GM12872 (cell line): ENCODE data around the gene MINK1.

Source experiments
- TF ChIP-seq, protein P1 (sequence below): IDR thresholded peaks from 3 replicates; pipeline ENCODE4 v1.5.1; 2011; ENCODE audit warnings: low read depth, mild to moderate bottlenecking, low read length, moderate library complexity; ENCODE audit not compliant: insufficient read depth

MINK1 gene

DNA sequence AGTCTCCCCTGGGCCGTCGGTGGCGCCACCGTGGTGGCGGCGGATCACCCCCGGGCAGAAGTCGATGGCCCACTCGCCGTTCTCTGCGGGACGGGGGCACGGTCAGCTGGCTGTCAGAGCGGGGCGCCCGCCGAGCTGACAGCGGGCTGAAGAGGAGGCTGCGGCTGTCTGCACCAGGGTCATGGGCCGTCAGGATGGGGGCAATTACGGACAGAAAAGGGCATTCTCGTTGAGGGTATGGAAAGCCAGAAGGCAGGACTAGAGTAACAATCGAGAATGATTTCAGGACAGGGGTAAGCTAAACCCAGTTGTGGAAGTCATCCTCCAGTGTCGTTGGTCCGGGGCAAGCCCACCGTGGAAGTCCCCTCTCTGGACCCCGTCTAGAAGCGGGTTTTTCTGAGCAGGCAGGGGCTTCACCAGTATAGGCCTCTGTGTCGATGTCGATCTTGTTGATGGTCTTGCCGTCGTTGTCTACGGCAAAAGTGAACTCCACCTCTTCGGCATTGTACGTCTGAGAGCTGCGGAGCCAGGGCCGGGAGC lies 68.0 kb downstream of the MINK1 start:
- TF ChIP-seq, protein P1, sequence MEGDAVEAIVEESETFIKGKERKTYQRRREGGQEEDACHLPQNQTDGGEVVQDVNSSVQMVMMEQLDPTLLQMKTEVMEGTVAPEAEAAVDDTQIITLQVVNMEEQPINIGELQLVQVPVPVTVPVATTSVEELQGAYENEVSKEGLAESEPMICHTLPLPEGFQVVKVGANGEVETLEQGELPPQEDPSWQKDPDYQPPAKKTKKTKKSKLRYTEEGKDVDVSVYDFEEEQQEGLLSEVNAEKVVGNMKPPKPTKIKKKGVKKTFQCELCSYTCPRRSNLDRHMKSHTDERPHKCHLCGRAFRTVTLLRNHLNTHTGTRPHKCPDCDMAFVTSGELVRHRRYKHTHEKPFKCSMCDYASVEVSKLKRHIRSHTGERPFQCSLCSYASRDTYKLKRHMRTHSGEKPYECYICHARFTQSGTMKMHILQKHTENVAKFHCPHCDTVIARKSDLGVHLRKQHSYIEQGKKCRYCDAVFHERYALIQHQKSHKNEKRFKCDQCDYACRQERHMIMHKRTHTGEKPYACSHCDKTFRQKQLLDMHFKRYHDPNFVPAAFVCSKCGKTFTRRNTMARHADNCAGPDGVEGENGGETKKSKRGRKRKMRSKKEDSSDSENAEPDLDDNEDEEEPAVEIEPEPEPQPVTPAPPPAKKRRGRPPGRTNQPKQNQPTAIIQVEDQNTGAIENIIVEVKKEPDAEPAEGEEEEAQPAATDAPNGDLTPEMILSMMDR: no peak

DNA sequence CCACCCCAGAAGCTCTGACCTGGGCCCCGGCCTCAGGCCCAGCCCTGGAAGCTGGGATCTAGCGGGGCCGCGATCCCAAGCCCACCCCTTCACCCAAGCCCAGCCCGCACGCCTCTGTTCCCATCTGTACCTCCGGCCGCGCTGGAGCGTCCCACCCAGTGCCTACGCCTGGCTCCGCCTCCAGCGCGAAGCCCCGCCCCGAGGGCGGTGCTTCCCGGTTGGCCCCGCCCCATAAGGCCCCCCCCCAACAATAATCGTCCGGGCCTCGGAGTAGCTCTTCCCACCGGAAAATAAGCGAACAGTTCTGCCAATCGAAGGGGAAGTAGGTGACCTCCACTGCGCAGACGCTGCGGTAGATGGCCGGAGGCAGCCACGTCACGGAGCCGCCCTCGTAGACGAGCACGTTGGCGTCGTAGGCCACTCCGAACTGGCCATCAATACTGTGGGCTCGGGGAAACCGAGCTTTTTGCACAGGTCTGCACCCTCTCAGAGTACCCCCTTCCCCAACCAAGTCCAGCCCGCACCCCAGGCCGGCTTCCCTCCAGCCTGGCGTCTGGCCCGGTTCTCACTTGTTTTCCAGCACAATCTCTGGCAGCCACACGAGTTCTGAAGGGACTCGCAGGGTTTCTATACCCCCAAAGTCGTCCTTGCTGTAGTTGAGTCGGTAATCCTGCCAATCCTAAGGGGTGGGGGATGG lies 68.7 kb downstream of the MINK1 start:
- TF ChIP-seq, protein P1: no peak

DNA sequence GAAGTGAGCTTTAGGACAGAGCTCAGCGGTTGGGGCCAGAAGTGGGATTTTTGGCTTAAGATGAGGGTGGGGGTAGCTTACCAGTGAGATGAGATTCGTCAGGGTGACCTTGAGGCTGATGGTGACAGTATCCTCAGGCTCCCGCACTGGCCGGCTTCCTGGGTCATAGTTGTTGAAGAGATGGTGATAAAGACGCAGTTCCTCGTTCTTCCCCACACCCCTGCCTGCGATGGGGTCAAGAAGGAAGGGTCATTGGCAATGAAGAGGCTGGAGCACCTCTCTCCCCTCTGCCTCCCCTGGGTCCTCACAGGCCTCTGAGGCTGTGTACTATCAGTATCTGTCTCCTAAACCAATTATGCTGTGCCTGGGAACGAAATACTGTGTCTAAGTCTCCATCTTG lies 69.4 kb downstream of the MINK1 start:
- TF ChIP-seq, protein P1: no peak

DNA sequence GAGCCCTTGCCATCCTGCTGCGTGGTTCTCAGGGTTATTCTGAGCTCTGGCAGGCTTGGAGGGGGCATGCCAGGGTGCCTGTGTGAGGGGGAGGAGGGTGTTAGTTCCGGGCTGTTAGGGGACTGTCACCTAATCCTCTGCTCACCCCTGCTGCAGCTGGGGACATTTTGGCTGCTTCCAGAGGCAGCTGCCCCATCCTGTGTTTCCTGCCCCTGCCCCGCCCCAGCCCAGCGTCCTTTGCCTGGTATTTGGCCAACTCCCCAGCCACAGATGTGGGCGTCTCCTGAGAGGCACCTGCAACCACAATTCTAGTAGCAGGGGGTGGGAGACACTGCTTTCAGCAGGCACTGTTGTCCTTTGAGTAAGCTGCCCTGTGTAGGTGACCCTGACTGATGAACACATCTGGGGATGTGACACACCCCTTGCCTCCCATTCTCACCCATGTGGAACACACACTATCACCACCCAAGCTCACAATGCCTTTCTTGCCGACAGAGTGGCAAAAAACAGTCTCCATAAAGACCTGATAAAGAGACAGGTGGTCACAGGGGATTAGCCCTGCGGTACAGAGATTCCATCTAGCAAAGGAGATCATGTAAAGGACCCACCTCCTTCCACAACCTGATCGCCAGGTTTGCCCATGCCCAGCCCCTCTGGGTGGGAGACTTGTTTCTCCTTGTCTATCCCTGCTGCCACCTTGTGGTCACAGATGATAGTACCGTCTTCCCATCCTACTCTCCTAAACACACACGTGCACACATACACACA lies 70.1 kb downstream of the MINK1 start, which contains the start of gene CHRNE:
CHRNE (minus strand) TSS at position 48 of the 768 bp plus-strand sequence; CDS start at position 13, 35 bp downstream.
- TF ChIP-seq, protein P1: peak; percentile 91

DNA sequence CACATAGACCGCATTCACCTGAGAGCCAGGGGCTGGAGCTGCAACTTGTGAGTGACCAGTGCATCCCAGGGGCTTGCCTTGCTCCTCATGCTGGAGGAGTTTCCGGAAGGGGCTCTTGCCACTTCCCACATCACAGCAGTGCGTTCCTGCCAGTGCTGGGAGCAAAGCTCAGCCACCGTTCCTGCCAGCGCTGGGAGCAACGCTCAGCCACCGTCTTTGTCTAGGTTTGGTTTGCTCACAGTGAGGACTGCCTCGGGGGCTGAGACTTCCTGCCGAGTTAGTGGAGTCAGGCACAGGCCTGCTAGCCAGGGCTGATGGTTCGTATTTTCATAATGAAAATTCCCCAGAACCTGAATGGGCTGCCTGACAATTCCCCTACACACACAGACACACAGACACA lies 75.2 kb downstream of the MINK1 start:
- TF ChIP-seq, protein P1: no peak

DNA sequence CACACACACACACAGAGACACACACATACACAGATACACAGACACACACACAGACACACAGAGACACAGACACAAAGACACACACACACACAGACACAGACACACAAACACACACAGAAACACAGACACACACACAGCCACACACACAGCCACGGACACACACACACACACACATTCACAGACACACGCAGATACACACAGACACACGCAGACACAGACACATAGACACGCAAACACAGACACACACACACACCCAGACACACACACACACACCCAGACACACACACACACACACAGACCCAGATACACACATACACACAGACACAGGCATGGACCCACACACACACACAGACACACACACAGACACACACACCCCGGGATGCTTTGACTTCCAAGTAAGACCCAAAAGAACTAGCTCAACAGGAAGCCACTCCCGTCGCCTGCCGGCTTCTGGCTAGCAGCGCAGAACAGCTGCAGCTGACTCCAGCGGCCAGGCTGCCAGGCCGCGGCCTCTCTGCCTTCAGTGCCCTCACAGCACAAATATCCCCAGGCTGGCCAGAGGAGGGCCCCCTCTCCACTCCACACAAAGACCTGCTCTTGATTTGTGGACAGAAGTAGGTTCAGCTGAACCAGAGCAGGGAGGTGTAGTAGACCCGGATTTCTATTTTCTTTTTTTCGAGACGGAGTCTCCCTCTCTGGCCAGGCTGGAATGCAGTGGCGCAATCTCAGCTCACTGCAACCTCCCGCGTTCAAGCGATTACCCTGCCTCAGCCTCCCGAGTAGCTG lies 75.8 kb downstream of the MINK1 start:
- TF ChIP-seq, protein P1: peak; percentile 83

DNA sequence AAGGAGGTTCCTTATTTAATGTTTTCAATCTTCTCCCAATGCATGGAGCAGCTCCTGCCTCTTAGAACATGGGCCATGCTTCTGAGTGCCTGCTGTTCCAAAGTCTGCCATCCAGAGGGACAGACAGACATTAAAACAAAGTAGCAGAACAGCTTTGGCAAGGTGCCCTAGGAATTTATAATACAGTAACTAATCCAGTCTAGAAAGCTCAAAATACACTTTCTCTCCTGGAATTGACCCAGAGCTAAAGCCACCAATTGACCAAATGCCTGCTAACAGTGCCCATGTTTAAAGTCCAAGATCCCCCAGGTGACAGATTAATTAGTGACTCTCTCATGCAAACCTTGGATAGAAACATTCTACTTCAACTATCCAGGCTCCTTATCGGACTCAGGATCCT lies 80.9 kb downstream of the MINK1 start:
- TF ChIP-seq, protein P1: no peak
